Neural cell (in vitro differentiated cells): Measurements from ENCODE around the gene CEACAM8. TPM values are rescaled to one million over a fixed set of nuclear protein-coding genes. Genes with fewer than 3 reads are reported as not detected.

Experiments used
- H2AFZ ChIP-seq: fragments of 200-600, 300-800 bp; sonication (generic), shearing (Covaris generic); 2 replicates; pipeline ENCODE4 v1.6.0; 2014; ENCODE audit warnings: low read depth, mild to moderate bottlenecking, antibody characterized with exemption, low read length, moderate library complexity
- H3F3A ChIP-seq: fragments of 200-600 bp; shearing (Covaris generic); 2 replicates; pipeline ENCODE4 v1.6.1; 2016; ENCODE audit warnings: mild to moderate bottlenecking, moderate library complexity, mixed read lengths, antibody characterized with exemption, low read length; ENCODE audit not compliant: insufficient read depth, poor library complexity, severe bottlenecking
- H3K27ac ChIP-seq: fragments of 200-600, 300-800 bp; sonication (generic), shearing (Covaris generic); 2 replicates; pipeline ENCODE4 v1.5.1; 2014; ENCODE audit warnings: mild to moderate bottlenecking, low read length, moderate library complexity
- H3K27me3 ChIP-seq: fragments of 300-800, 200-600 bp; sonication (generic), shearing (Covaris generic); 2 replicates; pipeline ENCODE4 v1.6.0; 2014; ENCODE audit warnings: mild to moderate bottlenecking, low read depth, low read length, moderate library complexity; ENCODE audit not compliant: insufficient read depth
- H3K36me3 ChIP-seq: fragments of 300-800, 200-600 bp; sonication (generic), shearing (Covaris generic); 2 replicates; pipeline ENCODE4 v1.5.1; 2014; ENCODE audit warnings: mild to moderate bottlenecking, antibody characterized with exemption, low read length, moderate library complexity; ENCODE audit not compliant: insufficient read depth
- H3K4me2 ChIP-seq: fragments of 300-800, 200-600 bp; sonication (generic), shearing (Covaris generic); 2 replicates; pipeline ENCODE4 v1.6.0; 2014; ENCODE audit warnings: mild to moderate bottlenecking, low read length
- H3K4me3 ChIP-seq: fragments of 300-800, 200-600 bp; sonication (generic), shearing (Covaris generic); 2 replicates; pipeline ENCODE4 v1.5.1; 2014; ENCODE audit warnings: mild to moderate bottlenecking, low read length, moderate library complexity
- H3K79me2 ChIP-seq: fragments of 200-600 bp; shearing (Covaris generic); replicated peaks from 2 replicates; pipeline ENCODE4 v1.6.0; 2014; ENCODE audit warnings: mild to moderate bottlenecking, low read length, moderate library complexity; ENCODE audit not compliant: insufficient read depth
- H3K9ac ChIP-seq: fragments of 300-800, 200-600 bp; sonication (generic), shearing (Covaris generic); 2 replicates; pipeline ENCODE4 v1.6.1; 2016; ENCODE audit warnings: mild to moderate bottlenecking, low read length, mixed read lengths
- H3K9me2 ChIP-seq: fragments of 200-600 bp; shearing (Covaris generic); 2 replicates; pipeline ENCODE4 v1.6.1; 2016; ENCODE audit warnings: mild to moderate bottlenecking, low read length, mixed read lengths; ENCODE audit not compliant: insufficient read depth
- H3K9me3 ChIP-seq: fragments of 200-600, 300-800 bp; sonication (generic), shearing (Covaris generic); 2 replicates; pipeline ENCODE4 v1.6.1; 2016; ENCODE audit warnings: mild to moderate bottlenecking, mixed run types, low read length, moderate library complexity, mixed read lengths
- H4K20me1 ChIP-seq: fragments of 200-600 bp; shearing (Covaris generic); 2 replicates; pipeline ENCODE4 v1.6.1; 2016; ENCODE audit warnings: mild to moderate bottlenecking, mixed run types; ENCODE audit not compliant: insufficient read depth
- EP300 ChIP-seq: fragments of 450-650 bp; conservative IDR thresholded peaks from 2 replicates; pipeline ENCODE4 v1.6.1; 2014; ENCODE audit warnings: antibody characterized with exemption, mild to moderate bottlenecking, moderate library complexity; ENCODE audit not compliant: poor library complexity, severe bottlenecking
- EZH2 ChIP-seq: fragments of 200-600, 300-800 bp; shearing (Covaris generic), sonication (generic); IDR thresholded peaks from 2 replicates; pipeline ENCODE4 v1.6.1; 2014; ENCODE audit warnings: antibody characterized with exemption, low read length, borderline replicate concordance, mild to moderate bottlenecking; ENCODE audit not compliant: insufficient read depth, poor library complexity, severe bottlenecking
- MXI1 ChIP-seq: fragments of 450-650 bp; conservative IDR thresholded peaks from 2 replicates; pipeline ENCODE4 v1.6.1; 2014; ENCODE audit warnings: antibody characterized with exemption, mild to moderate bottlenecking; ENCODE audit not compliant: poor library complexity, severe bottlenecking
- POLR2AphosphoS5 ChIP-seq: IDR thresholded peaks from 2 replicates; pipeline ENCODE4 v1.6.1; 2012
- RAD21 ChIP-seq: fragments of 450-650 bp; conservative IDR thresholded peaks from 2 replicates; pipeline ENCODE4 v1.6.1; 2014; ENCODE audit warnings: antibody characterized with exemption, mild to moderate bottlenecking, moderate library complexity
- SMC3 ChIP-seq: fragments of 450-650 bp; conservative IDR thresholded peaks from 2 replicates; pipeline ENCODE4 v1.6.1; 2014; ENCODE audit warnings: antibody characterized with exemption, mild to moderate bottlenecking, moderate library complexity; ENCODE audit not compliant: poor library complexity
- TAF1 ChIP-seq: IDR thresholded peaks from 2 replicates; pipeline ENCODE4 v1.6.1; 2012; ENCODE audit warnings: low read depth
- polyA plus RNA-seq: library from polyadenylated mRNA; depleted of rRNA; stranded (reverse); fragments of >200 nt; gene quantifications from 2 replicates; pipeline ENCODE4 v1.2.3, GENCODE V29; 2014
- TF ChIP-seq, protein P1 (sequence below): IDR thresholded peaks from 2 replicates; pipeline ENCODE4 v1.6.1; 2012; ENCODE audit warnings: borderline replicate concordance
- TF ChIP-seq, protein P2 (sequence below): fragments of 450-650 bp; IDR thresholded peaks from 2 replicates; pipeline ENCODE4 v1.5.1; 2014; ENCODE audit warnings: antibody characterized with exemption, mild to moderate bottlenecking, moderate library complexity; ENCODE audit not compliant: poor library complexity, severe bottlenecking

CEACAM8 gene
- polyA plus RNA-seq, 1 donor from 2014 or later = not detected

DNA sequence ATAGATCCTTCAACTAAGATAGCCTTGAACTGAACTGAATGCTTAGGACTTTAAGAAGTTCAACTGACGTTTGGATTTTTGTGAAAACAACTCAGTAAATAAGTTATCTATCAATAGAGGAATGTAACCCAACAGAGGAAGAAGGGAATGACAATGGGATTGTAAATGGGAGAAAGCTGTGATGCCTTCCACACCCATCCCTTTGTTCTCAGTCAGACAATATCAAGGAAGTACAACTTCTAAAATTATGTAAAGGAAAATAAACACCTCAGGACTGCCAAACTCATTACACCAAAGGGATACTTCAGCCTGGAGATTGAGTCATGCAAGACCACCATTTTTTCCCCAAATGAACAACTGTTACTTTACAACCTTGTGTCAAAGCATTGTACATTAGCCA lies 21.1 kb downstream of the CEACAM8 start:
- Histone ChIP-seq H3K9ac (no peak overlapping the region), H3K27me3 (no peaks in the 10 kb centered on the region), H3K36me3 (no peaks in the 10 kb centered on the region), H2AFZ (no peak overlapping the region), H4K20me1 (no peaks in the 10 kb centered on the region), H3K4me3 (no peak overlapping the region), H3K27ac (no peak overlapping the region), H3K9me3 (no peaks in the 10 kb centered on the region), H3K79me2 (no peaks in the 10 kb centered on the region), H3K9me2 (no peaks in the 10 kb centered on the region), H3K4me2 (no peak overlapping the region), H3F3A (no peaks in the 10 kb centered on the region)
- TF ChIP-seq, protein P1, sequence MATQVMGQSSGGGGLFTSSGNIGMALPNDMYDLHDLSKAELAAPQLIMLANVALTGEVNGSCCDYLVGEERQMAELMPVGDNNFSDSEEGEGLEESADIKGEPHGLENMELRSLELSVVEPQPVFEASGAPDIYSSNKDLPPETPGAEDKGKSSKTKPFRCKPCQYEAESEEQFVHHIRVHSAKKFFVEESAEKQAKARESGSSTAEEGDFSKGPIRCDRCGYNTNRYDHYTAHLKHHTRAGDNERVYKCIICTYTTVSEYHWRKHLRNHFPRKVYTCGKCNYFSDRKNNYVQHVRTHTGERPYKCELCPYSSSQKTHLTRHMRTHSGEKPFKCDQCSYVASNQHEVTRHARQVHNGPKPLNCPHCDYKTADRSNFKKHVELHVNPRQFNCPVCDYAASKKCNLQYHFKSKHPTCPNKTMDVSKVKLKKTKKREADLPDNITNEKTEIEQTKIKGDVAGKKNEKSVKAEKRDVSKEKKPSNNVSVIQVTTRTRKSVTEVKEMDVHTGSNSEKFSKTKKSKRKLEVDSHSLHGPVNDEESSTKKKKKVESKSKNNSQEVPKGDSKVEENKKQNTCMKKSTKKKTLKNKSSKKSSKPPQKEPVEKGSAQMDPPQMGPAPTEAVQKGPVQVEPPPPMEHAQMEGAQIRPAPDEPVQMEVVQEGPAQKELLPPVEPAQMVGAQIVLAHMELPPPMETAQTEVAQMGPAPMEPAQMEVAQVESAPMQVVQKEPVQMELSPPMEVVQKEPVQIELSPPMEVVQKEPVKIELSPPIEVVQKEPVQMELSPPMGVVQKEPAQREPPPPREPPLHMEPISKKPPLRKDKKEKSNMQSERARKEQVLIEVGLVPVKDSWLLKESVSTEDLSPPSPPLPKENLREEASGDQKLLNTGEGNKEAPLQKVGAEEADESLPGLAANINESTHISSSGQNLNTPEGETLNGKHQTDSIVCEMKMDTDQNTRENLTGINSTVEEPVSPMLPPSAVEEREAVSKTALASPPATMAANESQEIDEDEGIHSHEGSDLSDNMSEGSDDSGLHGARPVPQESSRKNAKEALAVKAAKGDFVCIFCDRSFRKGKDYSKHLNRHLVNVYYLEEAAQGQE = no peak
- no peak for TF ChIP-seq RAD21
- TF ChIP-seq EP300 = no peak
- TF ChIP-seq EZH2 = no peak

DNA sequence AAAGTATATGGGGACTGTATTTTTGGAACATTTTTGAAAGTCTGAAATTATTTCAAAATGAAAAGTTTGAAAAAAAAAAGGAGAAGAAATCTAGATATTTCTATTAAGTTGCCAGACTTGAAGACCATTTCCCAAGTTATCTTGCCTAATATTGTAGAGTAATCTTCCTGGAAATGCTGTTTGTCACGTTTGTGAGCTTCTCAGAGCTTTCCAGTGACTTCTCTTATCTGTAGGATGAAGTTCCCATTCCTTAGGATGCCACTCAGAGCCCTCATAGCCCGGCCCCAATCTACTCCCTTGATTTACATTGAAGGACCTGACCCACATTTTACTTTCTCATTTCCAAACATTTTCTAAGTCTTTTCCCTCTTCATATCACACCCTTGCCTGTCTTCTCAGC lies 23.6 kb downstream of the CEACAM8 start:
- Histone ChIP-seq H3K27ac (no peak overlapping the region), H3K9ac (no peak overlapping the region), H2AFZ (no peak overlapping the region), H3K36me3 (no peaks in the 10 kb centered on the region), H3K9me3 (no peaks in the 10 kb centered on the region), H3K9me2 (no peaks in the 10 kb centered on the region), H3K27me3 (no peaks in the 10 kb centered on the region), H3K4me3 (no peak overlapping the region), H3K4me2 (no peak overlapping the region), H3F3A (no peaks in the 10 kb centered on the region), H3K79me2 (no peaks in the 10 kb centered on the region), H4K20me1 (no peaks in the 10 kb centered on the region)
- TF ChIP-seq SMC3 (no peak), EZH2 (no peak), TAF1 (no peak), POLR2AphosphoS5 (no peak), EP300 (no peak), RAD21 (no peak), MXI1 (no peak)
- TF ChIP-seq, protein P2, sequence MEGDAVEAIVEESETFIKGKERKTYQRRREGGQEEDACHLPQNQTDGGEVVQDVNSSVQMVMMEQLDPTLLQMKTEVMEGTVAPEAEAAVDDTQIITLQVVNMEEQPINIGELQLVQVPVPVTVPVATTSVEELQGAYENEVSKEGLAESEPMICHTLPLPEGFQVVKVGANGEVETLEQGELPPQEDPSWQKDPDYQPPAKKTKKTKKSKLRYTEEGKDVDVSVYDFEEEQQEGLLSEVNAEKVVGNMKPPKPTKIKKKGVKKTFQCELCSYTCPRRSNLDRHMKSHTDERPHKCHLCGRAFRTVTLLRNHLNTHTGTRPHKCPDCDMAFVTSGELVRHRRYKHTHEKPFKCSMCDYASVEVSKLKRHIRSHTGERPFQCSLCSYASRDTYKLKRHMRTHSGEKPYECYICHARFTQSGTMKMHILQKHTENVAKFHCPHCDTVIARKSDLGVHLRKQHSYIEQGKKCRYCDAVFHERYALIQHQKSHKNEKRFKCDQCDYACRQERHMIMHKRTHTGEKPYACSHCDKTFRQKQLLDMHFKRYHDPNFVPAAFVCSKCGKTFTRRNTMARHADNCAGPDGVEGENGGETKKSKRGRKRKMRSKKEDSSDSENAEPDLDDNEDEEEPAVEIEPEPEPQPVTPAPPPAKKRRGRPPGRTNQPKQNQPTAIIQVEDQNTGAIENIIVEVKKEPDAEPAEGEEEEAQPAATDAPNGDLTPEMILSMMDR = no peak
- TF ChIP-seq, protein P1 = no peak
